ENCODE data around the gene MDFI. TPM values are rescaled to one million over a fixed set of nuclear protein-coding genes. Genes with fewer than 3 reads are reported as not detected.

The MDFI gene
- total RNA-seq, 2 donors from 2014 or later, result 52.7 to 80.0 TPM

DNA sequence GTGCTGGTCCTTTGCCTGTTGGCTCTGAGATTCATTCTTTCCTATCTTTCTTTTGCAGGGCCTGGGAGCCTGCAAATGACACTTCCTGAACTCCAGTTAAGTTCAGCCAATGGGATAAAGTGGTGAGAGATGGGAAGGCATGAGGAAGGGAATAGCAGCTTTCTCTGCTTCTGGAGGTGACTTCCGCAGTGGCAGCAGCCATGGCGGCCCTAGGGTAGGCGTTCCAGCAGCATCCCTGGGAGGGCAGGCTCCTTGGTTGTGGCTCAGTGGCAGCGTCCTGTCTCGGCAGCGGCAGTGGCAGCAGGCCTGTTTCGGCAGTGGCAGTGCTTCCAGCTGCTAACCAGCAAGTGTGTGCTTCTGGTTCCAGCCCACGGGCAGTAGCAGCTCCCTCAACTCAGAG lies 7.3 kb upstream of the MDFI start:
- H3K36me3 Mint-ChIP-seq (ENCODE audit: low read depth), result no peaks in the 10 kb centered on the region
- H3K4me3 Mint-ChIP-seq, result no peak overlapping the region
- Histone ChIP-seq H3K4me1 (ENCODE audit: control insufficient read depth, insufficient read depth, low read length) (no peaks in the 10 kb centered on the region), H3K4me3 (ENCODE audit: low read length) (no peak overlapping the region), H3K36me3 (ENCODE audit: control insufficient read depth, insufficient read depth, low read length) (no peaks in the 10 kb centered on the region), H3K27ac (ENCODE audit: low read depth, low read length) (no peak overlapping the region), H3K9me3 (ENCODE audit: control insufficient read depth, low read length) (no peaks in the 10 kb centered on the region), H3K9ac (ENCODE audit: extremely low read depth, low read length, poor library complexity, severe bottlenecking) (no peak overlapping the region), H3K27me3 (ENCODE audit: control insufficient read depth, insufficient read depth, low read length, poor library complexity, severe bottlenecking) (peaks cover 17% of the 10 kb centered on the region)
- peaks cover 46% of the 10 kb centered on the region for H3K27me3 Mint-ChIP-seq (ENCODE audit: insufficient read depth)
- H3K4me1 Mint-ChIP-seq, result peaks cover 11% of the 10 kb centered on the region
- DNase-seq, result peak; percentile 44
- WGBS, 2 experiments (ENCODE audit: insufficient coverage in 1 of 2, insufficient read length in 1 of 2), result 88% methylated on average over 7 to 8 of the region's 8 CpGs
- TF ChIP-seq, protein P1, sequence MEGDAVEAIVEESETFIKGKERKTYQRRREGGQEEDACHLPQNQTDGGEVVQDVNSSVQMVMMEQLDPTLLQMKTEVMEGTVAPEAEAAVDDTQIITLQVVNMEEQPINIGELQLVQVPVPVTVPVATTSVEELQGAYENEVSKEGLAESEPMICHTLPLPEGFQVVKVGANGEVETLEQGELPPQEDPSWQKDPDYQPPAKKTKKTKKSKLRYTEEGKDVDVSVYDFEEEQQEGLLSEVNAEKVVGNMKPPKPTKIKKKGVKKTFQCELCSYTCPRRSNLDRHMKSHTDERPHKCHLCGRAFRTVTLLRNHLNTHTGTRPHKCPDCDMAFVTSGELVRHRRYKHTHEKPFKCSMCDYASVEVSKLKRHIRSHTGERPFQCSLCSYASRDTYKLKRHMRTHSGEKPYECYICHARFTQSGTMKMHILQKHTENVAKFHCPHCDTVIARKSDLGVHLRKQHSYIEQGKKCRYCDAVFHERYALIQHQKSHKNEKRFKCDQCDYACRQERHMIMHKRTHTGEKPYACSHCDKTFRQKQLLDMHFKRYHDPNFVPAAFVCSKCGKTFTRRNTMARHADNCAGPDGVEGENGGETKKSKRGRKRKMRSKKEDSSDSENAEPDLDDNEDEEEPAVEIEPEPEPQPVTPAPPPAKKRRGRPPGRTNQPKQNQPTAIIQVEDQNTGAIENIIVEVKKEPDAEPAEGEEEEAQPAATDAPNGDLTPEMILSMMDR (conservative IDR thresholded peaks at IDR 0.05), result no peak
- no peaks in the 10 kb centered on the region for H3K9me3 Mint-ChIP-seq
- no peak overlapping the region for H3K27ac Mint-ChIP-seq

DNA sequence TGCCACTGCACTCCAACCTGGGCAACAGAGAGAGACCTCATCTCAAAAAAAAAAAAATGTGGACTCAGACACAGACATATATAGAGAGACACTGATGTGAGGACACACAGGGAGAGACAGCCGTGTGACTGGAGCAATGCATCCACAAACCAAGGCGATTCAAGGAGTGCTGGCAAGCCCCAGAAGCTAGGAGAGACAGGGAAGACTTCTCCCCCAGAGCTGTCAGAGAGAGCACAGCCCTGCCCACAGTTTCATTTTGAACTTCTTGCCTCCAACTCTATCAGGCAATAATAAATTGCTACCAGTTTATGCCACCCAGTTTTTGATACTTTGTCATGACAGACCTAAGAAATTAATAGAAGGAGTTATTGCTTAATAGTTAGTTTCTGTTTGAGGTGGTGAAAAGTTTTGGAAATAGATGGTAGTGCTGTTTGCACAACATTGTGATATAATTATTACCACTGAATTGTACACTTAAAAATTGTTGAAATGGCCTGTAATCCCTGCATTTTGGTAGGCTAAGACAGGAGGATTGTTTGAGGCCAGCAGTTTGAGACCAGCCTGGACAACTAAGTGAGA lies 5.1 kb upstream of the MDFI start:
- H3K4me1 ChIP-seq (ENCODE audit: control insufficient read depth, insufficient read depth, low read length), result peaks cover 2% of the 10 kb centered on the region
- DNase-seq, result no peak
- no peaks in the 10 kb centered on the region for H3K9me3 ChIP-seq (ENCODE audit: control insufficient read depth, low read length)
- H3K4me1 Mint-ChIP-seq, result peaks cover 6% of the 10 kb centered on the region
- no peak overlapping the region for H3K4me3 Mint-ChIP-seq
- no peaks in the 10 kb centered on the region for H3K36me3 ChIP-seq (ENCODE audit: control insufficient read depth, insufficient read depth, low read length)
- peaks cover 39% of the 10 kb centered on the region for H3K27me3 ChIP-seq (ENCODE audit: control insufficient read depth, insufficient read depth, low read length, poor library complexity, severe bottlenecking)
- H3K9me3 Mint-ChIP-seq, result no peaks in the 10 kb centered on the region
- no peak overlapping the region for H3K27ac ChIP-seq (ENCODE audit: low read depth, low read length)
- 80% methylated on average over 1 to 2 of the region's 2 CpGs for WGBS, 2 experiments (ENCODE audit: insufficient coverage in 1 of 2, insufficient read length in 1 of 2)
- TF ChIP-seq, protein P1 (conservative IDR thresholded peaks at IDR 0.05), result no peak
- peaks cover 64% of the 10 kb centered on the region for H3K27me3 Mint-ChIP-seq (ENCODE audit: insufficient read depth)
- no peak overlapping the region for H3K9ac ChIP-seq (ENCODE audit: extremely low read depth, low read length, poor library complexity, severe bottlenecking)
- no peaks in the 10 kb centered on the region for H3K36me3 Mint-ChIP-seq (ENCODE audit: low read depth)
- H3K27ac Mint-ChIP-seq, result no peak overlapping the region
- no peak overlapping the region for H3K4me3 ChIP-seq (ENCODE audit: low read length)

DNA sequence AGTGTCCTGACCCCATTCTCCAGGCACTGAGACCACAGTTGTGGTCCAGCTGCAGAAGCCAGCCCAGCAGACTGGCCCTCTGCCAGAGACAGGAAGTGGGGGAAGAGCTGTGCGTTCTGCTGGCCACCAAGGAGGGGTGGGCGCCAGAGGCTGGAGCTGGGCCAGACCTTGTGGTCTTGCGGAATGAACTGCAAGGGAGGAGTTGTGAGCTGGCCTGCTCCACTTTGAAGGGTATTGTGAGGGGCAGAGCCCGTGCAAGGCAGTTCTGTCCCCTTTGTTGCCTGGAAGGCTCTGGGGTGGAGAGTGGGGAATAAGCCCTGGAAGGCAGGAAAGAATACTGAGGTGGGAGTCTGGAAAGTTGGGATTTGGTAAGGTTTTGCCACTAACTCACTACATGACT lies 3.6 kb upstream of the MDFI start:
- Mint-ChIP-seq H3K4me3 (no peak overlapping the region), H3K4me1 (peaks cover 13% of the 10 kb centered on the region), H3K9me3 (no peaks in the 10 kb centered on the region), H3K36me3 (ENCODE audit: low read depth) (no peaks in the 10 kb centered on the region), H3K27me3 (ENCODE audit: insufficient read depth) (peaks cover 66% of the 10 kb centered on the region), H3K27ac (no peak overlapping the region)
- H3K27ac ChIP-seq (ENCODE audit: low read depth, low read length), result no peak overlapping the region
- H3K9ac ChIP-seq (ENCODE audit: extremely low read depth, low read length, poor library complexity, severe bottlenecking), result no peak overlapping the region
- H3K9me3 ChIP-seq (ENCODE audit: control insufficient read depth, low read length), result no peaks in the 10 kb centered on the region
- DNase-seq, result peak; percentile 69
- 47 to 64% methylated on average over 3 to 4 of the region's 4 CpGs for WGBS, 2 experiments (ENCODE audit: insufficient coverage in 1 of 2, insufficient read length in 1 of 2)
- H3K27me3 ChIP-seq (ENCODE audit: control insufficient read depth, insufficient read depth, low read length, poor library complexity, severe bottlenecking), result peaks cover 49% of the 10 kb centered on the region
- TF ChIP-seq, protein P1 (conservative IDR thresholded peaks at IDR 0.05), result no peak
- no peak overlapping the region for H3K4me3 ChIP-seq (ENCODE audit: low read length)
- peaks cover 2% of the 10 kb centered on the region for H3K4me1 ChIP-seq (ENCODE audit: control insufficient read depth, insufficient read depth, low read length)
- H3K36me3 ChIP-seq (ENCODE audit: control insufficient read depth, insufficient read depth, low read length), result no peaks in the 10 kb centered on the region

All from endodermal cell (in vitro differentiated cells).